HG02588 (cell line): ENCODE results near the gene SMIM36.
"Not testable (repeated sequence)": the region's sequence is repeated elsewhere in the genome, so short reads cannot be mapped to it uniquely, and the experiment has no call there.

ENCODE experiments used
- ATAC-seq: cut with Tn5 transposase; IDR thresholded peaks from one replicate; pipeline ENCODE4 v1.9.1; 2021; ENCODE audit warnings: mild to moderate bottlenecking, moderate library complexity; ENCODE audit not compliant: unreplicated experiment

Gene SMIM36

GRCh38 chr17:55417411-55418268 lies 93.6 kb downstream of the SMIM36 start:
- ATAC-seq: no peak

GRCh38 chr17:55416470-55417052 lies 94.7 kb downstream of the SMIM36 start:
- ATAC-seq: no peak

GRCh38 chr17:55416000-55416399 lies 95.3 kb downstream of the SMIM36 start:
- no peak for ATAC-seq

GRCh38 chr17:55414983-55415382 lies 96.3 kb downstream of the SMIM36 start:
- ATAC-seq: no peak

GRCh38 chr17:55413825-55414489 lies 97.3 kb downstream of the SMIM36 start:
- ATAC-seq: no peak

- ATAC-seq: no peak
These were observed 99.8 kb downstream of the SMIM36 start for GRCh38 chr17:55411463-55411855.

- no peak for ATAC-seq
These were observed 100.4 kb downstream of the SMIM36 start for GRCh38 chr17:55410722-55411462.

- ATAC-seq: no peak
These were observed 102.0 kb downstream of the SMIM36 start for GRCh38 chr17:55409030-55409800.

GRCh38 chr17:55407641-55408566 lies 103.3 kb downstream of the SMIM36 start:
- no peak for ATAC-seq

GRCh38 chr17:55405600-55405999 lies 105.7 kb downstream of the SMIM36 start:
- ATAC-seq: no peak

- ATAC-seq: not testable (repeated sequence)
These were observed 107.1 kb downstream of the SMIM36 start for GRCh38 chr17:55404197-55404596.

- no peak for ATAC-seq
These were observed 108.9 kb downstream of the SMIM36 start for GRCh38 chr17:55402374-55402773.
